Measurements from ENCODE around the gene TFPI.

Gene TFPI

DNA sequence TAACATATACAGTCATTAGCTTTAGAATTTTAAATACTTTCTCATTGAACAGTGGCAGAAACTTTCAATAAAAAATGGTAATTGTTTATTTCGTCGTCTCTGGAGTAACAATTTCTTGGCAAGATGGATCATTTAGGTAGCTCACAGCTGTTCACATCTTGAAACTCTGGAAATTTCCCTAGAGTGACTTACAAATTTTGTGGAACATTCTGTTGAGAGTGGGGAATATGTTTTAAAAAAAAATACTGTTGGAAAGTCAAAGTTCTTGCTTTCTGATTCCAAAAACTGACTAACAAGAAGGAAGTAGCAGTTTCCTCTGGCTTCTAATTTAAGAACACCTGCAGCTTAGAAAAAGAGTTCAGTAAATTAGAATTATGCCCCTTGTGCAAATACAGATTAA lies 95.0 kb downstream of the TFPI start:
- no peak overlapping the region for H3K4me3 ChIP-seq (ENCODE audit: low read length)
- no peak for TF ChIP-seq ZNF274 (IDR thresholded peaks at IDR 0.05; ENCODE audit: low read depth, low read length)

GRCh38 chr2:187453078-187453641 lies 101.1 kb downstream of the TFPI start:
- TF ChIP-seq ZNF274 (IDR thresholded peaks at IDR 0.05; ENCODE audit: low read depth, low read length) = no peak

GRCh38 chr2:187451510-187451909 lies 102.7 kb downstream of the TFPI start:
- no peak for TF ChIP-seq ZNF274 (IDR thresholded peaks at IDR 0.05; ENCODE audit: low read depth, low read length)
- H3K4me3 ChIP-seq (ENCODE audit: low read length) = no peak overlapping the region

More at GRCh38 chr2:187453078-187453641, 101.1 kb downstream of the TFPI start:
- no peak overlapping the region for H3K4me3 ChIP-seq (ENCODE audit: low read length)

- peak overlapping the region; percentile 90; the same call in 1 of the 2 replicates for H3K4me3 ChIP-seq (ENCODE audit: low read length)
- TF ChIP-seq ZNF274 (IDR thresholded peaks at IDR 0.05; ENCODE audit: low read depth, low read length) = no peak
Measured at GRCh38 chr2:187447336-187447735, 106.9 kb downstream of the TFPI start.

DNA sequence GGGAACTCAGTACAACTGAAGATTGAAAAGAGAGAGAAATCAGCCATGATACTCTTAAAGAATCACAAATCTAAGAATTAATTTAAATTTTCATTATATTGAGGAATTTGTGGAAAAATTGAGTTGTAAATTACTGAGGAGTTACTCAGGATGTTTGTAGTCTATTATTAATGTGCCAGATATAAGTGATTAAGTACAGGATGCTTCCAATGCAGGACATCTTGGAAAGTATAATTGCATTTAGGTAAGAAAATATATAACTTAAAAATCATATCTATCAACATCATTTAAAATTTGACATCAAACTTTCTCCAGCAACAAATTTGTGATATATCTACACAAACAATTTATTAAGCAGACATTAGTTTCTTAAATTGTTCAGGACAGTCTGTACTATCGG lies 107.5 kb downstream of the TFPI start:
- peak overlapping the region; percentile 90; the same call in 1 of the 2 replicates for H3K4me3 ChIP-seq (ENCODE audit: low read length)
- TF ChIP-seq ZNF274 (IDR thresholded peaks at IDR 0.05; ENCODE audit: low read depth, low read length) = no peak

GRCh38 chr2:187445051-187445450 lies 109.2 kb downstream of the TFPI start:
- no peak overlapping the region for H3K4me3 ChIP-seq (ENCODE audit: low read length)
- no peak for TF ChIP-seq ZNF274 (IDR thresholded peaks at IDR 0.05; ENCODE audit: low read depth, low read length)

- TF ChIP-seq ZNF274 (IDR thresholded peaks at IDR 0.05; ENCODE audit: low read depth, low read length) = no peak
Measured at GRCh38 chr2:187442778-187443177, 111.5 kb downstream of the TFPI start.

GRCh38 chr2:187442378-187442777 lies 111.9 kb downstream of the TFPI start:
- no peak for TF ChIP-seq ZNF274 (IDR thresholded peaks at IDR 0.05; ENCODE audit: low read depth, low read length)

More at GRCh38 chr2:187442778-187443177, 111.5 kb downstream of the TFPI start:
- no peak overlapping the region for H3K4me3 ChIP-seq (ENCODE audit: low read length)

DNA sequence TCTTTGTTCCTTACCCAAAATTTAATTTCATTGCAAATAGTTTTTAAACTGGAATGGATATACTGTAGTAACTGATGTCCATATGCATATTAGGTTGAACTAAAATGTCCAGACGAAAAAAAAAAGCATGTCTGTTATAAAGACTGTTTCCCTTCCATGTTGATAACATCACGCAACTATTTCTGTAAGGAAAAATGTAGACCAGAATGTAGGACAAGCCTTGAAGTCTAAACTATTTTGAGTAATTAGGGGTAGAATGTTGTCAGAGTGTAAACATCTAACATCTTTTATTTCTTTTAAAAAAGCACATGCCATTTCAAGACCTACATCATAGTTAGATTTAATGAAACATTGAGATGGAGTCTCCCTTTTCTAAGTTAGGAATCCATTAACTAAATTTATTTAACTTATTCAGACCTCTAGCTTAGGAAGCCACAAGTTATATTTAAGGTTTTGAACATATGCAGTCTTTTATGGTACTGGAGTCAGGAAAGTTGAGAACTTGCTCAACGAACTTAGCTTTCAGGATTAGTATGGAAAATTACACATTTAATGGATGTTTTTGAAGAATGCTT lies 114.0 kb downstream of the TFPI start:
- no peak for TF ChIP-seq ZNF274 (IDR thresholded peaks at IDR 0.05; ENCODE audit: low read depth, low read length)
- no peak overlapping the region for H3K4me3 ChIP-seq (ENCODE audit: low read length)

More at GRCh38 chr2:187442378-187442777, 111.9 kb downstream of the TFPI start:
- no peak overlapping the region for H3K4me3 ChIP-seq (ENCODE audit: low read length)

- no peak for TF ChIP-seq ZNF274 (IDR thresholded peaks at IDR 0.05; ENCODE audit: low read depth, low read length)
- no peak overlapping the region for H3K4me3 ChIP-seq (ENCODE audit: low read length)
Measured at GRCh38 chr2:187438455-187438854, 115.8 kb downstream of the TFPI start.

DNA sequence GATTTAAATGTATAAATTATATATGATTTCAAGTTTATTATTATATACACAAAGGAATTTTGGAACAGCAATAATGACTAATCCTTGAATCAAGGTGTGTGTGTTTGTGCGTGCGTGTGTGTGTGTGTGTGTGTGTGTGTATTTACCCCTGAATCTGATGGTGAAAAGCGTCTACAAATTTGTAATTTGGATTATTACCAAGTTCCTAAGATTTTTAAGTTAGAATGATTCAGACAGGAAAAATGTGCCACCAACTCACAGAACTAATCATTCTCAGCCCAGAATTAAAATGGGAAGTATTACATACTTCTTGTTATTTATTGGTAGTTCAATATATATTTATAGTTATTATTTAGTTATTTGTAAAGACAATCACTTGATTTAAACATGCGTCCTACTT lies 118.5 kb downstream of the TFPI start:
- no peak overlapping the region for H3K4me3 ChIP-seq (ENCODE audit: low read length)

GRCh38 chr2:187435078-187435477 lies 119.2 kb downstream of the TFPI start:
- no peak for TF ChIP-seq ZNF274 (IDR thresholded peaks at IDR 0.05; ENCODE audit: low read depth, low read length)
- H3K4me3 ChIP-seq (ENCODE audit: low read length) = no peak overlapping the region

More for the DNA sequence above, 118.5 kb downstream of the TFPI start:
- no peak for TF ChIP-seq ZNF274 (IDR thresholded peaks at IDR 0.05; ENCODE audit: low read depth, low read length)

DNA sequence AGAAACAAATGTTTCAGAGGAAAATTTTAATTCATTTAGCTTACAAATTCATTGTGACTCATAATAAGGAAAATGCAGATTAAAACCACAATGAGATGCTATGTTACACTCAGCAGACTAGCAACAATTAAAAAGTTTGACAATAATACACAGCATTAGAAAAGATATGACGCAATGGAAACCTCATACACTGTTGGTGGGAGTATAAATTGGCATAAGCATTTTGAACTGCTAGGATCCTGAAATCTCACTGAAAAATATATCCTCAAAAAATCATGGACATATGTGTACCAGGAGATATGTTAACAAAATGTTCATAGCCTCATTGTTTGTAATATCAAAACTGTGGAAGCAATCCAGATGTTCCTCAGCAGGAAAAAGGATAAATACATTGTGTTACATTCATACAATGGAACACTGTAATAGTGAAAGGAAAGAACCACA lies 119.9 kb downstream of the TFPI start:
- H3K4me3 ChIP-seq (ENCODE audit: low read length) = no peak overlapping the region
- TF ChIP-seq ZNF274 (IDR thresholded peaks at IDR 0.05; ENCODE audit: low read depth, low read length) = no peak

DNA sequence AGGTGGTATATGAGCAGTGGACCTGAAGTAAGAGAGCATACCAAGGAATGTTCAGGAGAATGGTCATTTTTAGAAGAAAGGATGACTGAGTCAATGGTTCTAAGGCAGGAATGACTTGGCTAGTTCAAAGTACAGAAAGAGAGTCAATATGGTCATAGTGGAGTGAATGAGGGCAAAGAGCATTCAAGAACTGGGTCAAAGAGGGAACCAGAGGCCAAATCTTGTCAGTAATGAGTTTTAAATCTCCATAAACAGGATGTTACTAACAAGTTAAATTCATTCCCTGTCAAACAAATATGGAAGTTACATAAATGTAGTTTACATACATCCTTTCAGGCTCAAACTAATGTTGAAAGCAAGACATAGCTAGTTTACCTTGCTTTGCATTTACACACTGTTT lies 122.3 kb downstream of the TFPI start:
- TF ChIP-seq ZNF274 (IDR thresholded peaks at IDR 0.05; ENCODE audit: low read depth, low read length) = no peak
- H3K4me3 ChIP-seq (ENCODE audit: low read length) = no peak overlapping the region

DNA sequence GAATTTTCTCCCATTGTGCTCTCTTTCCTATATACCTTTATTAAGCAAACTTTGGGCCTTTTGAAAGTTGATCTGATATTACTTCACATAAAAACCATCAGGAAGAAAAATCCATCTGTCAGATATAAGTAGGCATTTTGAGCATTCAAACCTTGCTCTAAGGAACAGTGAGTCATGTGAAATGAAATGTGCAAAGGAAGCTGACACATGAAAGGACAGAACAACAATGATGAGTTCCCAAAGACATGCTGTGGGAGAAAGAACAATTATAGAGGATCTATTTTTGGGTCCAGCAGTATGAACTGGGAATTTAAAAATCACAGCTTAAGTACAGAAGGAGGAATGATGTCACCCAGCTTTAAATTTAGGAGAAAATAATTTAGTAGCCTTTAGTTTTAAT lies 124.2 kb downstream of the TFPI start:
- no peak overlapping the region for H3K4me3 ChIP-seq (ENCODE audit: low read length)
- TF ChIP-seq ZNF274 (IDR thresholded peaks at IDR 0.05; ENCODE audit: low read depth, low read length) = no peak

Data from GM08714 (cell line).